GM12801 (cell line): Measurements from ENCODE around the gene THBS4.

Experiments used
- CTCF ChIP-seq: IDR thresholded peaks from one replicate; pipeline ENCODE4 v1.5.1; 2011; ENCODE audit warnings: control low read depth; ENCODE audit not compliant: insufficient read length; ENCODE audit errors: extremely low read depth

Gene THBS4

DNA sequence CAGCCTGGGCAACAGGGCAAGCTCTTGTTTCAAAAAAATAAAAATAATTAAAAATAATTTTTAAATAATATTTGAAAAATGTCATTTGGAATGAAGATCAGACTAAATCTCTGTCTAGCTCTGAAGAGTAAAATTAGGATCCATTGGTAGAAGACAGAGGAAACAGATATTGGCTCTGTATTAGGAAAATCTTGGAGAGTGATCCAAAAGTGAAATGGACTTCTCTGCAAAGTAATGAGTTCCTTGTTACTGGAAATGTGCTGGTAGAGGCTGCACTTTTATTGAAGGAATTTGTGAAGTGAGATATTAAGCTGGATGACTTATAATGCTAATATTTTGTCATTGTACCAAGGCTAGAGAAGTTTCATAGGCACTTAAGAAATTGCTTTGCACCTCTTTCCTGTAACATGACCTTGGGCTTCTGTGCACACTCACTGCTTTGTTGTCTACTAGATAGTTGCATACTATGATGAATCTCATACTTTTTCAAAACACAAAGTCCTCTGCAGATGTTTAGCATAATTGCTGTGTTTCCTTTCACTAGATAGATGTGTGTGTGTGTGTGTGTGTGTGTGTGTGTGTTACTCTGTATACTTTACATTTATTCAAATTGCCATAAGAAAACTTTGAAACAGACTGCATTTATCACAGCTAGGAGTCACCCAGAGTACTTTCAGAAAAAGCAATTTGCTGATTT, 13.1 kb downstream of the THBS4 start:
- no peak for TF ChIP-seq CTCF

GRCh38 chr5:80052464-80052863, 17.3 kb downstream of the THBS4 start:
- TF ChIP-seq CTCF: no peak

- no peak for TF ChIP-seq CTCF
These were observed 19.5 kb downstream of the THBS4 start for GRCh38 chr5:80054682-80055081.

GRCh38 chr5:80055491-80056170, 20.5 kb downstream of the THBS4 start:
- no peak for TF ChIP-seq CTCF

DNA sequence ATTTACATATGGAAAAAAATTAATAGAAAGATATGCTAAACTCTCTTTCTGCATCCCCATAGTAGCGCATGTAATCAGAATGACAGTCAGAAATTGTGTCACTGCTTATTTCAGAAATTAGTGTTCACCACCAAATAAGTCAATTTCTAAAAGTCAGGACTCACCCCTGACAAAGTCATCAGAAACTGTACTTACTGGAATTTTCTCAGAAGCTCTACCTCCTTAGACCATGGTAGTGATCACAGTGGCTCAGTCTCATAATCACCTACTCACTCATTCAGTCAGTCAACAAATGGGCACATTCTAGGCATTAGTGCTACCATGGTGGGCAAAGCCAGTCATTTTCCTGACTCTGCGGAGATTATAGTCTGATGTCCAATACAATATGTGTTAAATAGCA, 22.0 kb downstream of the THBS4 start:
- TF ChIP-seq CTCF: no peak

GRCh38 chr5:80057921-80058320, 22.8 kb downstream of the THBS4 start:
- TF ChIP-seq CTCF: no peak

DNA sequence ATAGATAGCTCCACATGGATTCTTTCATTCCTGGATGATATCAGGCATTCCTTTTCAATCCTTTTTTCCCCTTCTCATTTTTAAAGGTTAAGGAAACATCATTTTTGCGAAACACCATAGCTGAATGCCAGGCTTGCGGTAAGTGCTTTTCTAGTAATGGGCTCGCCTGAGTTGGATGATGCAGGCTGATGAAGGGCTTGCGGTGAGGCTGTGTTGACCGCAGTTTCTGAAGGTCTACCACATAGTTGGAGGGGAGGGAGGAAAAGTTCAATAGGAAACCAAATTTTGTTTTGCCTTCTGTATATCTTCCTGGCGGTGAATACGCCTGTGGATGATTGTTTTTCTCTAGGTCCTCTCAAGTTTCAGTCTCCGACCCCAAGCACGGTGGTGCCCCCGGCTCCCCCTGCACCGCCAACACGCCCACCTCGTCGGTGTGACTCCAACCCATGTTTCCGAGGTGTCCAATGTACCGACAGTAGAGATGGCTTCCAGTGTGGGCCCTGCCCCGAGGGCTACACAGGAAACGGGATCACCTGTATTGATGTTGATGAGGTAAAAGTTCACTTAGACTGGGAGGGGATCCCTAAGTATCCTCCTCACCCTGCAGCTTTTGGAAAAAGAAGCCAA, 24.3 kb downstream of the THBS4 start:
- TF ChIP-seq CTCF: no peak
